ENCODE results near the gene CR1L. TPM values are rescaled to one million over a fixed set of nuclear protein-coding genes. Genes with fewer than 3 reads are reported as not detected.
"Not testable (repeated sequence)": the region's sequence is repeated elsewhere in the genome, so short reads cannot be mapped to it uniquely, and the experiment has no call there.

The CR1L gene
- total RNA-seq, 1 experiment from 2014 or later = 13.7 TPM

- TF ChIP-seq, protein P1, sequence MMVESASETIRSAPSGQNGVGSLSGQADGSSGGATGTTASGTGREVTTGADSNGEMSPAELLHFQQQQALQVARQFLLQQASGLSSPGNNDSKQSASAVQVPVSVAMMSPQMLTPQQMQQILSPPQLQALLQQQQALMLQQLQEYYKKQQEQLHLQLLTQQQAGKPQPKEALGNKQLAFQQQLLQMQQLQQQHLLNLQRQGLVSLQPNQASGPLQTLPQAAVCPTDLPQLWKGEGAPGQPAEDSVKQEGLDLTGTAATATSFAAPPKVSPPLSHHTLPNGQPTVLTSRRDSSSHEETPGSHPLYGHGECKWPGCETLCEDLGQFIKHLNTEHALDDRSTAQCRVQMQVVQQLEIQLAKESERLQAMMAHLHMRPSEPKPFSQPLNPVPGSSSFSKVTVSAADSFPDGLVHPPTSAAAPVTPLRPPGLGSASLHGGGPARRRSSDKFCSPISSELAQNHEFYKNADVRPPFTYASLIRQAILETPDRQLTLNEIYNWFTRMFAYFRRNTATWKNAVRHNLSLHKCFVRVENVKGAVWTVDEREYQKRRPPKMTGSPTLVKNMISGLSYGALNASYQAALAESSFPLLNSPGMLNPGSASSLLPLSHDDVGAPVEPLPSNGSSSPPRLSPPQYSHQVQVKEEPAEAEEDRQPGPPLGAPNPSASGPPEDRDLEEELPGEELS (CRISPR knock-in tag; IDR thresholded peaks at IDR 0.05) = no peak
- no peak for TF ChIP-seq NR2C2 (CRISPR knock-in tag; IDR thresholded peaks at IDR 0.05)
- no peak for TF ChIP-seq OVOL2 (CRISPR knock-in tag; IDR thresholded peaks at IDR 0.05; ENCODE audit: borderline replicate concordance)
- no peak for TF ChIP-seq TP53 (CRISPR knock-in tag; IDR thresholded peaks at IDR 0.05)
- no peak for TF ChIP-seq ETV6 (CRISPR knock-in tag; IDR thresholded peaks at IDR 0.05)
- no peak for TF ChIP-seq SP1 (CRISPR knock-in tag; conservative IDR thresholded peaks at IDR 0.05)
- TF ChIP-seq, protein P2, sequence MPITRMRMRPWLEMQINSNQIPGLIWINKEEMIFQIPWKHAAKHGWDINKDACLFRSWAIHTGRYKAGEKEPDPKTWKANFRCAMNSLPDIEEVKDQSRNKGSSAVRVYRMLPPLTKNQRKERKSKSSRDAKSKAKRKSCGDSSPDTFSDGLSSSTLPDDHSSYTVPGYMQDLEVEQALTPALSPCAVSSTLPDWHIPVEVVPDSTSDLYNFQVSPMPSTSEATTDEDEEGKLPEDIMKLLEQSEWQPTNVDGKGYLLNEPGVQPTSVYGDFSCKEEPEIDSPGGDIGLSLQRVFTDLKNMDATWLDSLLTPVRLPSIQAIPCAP (CRISPR knock-in tag; IDR thresholded peaks at IDR 0.05) = no peak
- no peak for TF ChIP-seq ESRRA (CRISPR knock-in tag; IDR thresholded peaks at IDR 0.05; ENCODE audit: borderline replicate concordance)
- TF ChIP-seq, protein P3, sequence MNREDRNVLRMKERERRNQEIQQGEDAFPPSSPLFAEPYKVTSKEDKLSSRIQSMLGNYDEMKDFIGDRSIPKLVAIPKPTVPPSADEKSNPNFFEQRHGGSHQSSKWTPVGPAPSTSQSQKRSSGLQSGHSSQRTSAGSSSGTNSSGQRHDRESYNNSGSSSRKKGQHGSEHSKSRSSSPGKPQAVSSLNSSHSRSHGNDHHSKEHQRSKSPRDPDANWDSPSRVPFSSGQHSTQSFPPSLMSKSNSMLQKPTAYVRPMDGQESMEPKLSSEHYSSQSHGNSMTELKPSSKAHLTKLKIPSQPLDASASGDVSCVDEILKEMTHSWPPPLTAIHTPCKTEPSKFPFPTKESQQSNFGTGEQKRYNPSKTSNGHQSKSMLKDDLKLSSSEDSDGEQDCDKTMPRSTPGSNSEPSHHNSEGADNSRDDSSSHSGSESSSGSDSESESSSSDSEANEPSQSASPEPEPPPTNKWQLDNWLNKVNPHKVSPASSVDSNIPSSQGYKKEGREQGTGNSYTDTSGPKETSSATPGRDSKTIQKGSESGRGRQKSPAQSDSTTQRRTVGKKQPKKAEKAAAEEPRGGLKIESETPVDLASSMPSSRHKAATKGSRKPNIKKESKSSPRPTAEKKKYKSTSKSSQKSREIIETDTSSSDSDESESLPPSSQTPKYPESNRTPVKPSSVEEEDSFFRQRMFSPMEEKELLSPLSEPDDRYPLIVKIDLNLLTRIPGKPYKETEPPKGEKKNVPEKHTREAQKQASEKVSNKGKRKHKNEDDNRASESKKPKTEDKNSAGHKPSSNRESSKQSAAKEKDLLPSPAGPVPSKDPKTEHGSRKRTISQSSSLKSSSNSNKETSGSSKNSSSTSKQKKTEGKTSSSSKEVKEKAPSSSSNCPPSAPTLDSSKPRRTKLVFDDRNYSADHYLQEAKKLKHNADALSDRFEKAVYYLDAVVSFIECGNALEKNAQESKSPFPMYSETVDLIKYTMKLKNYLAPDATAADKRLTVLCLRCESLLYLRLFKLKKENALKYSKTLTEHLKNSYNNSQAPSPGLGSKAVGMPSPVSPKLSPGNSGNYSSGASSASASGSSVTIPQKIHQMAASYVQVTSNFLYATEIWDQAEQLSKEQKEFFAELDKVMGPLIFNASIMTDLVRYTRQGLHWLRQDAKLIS (CRISPR knock-in tag; IDR thresholded peaks at IDR 0.05; ENCODE audit: borderline replicate concordance) = no peak
- no peak for TF ChIP-seq USF2 (CRISPR knock-in tag; IDR thresholded peaks at IDR 0.05)
These were observed 66.4 kb downstream of the CR1L start (continued) for GRCh38 chr1:207711285-207711684.

DNA sequence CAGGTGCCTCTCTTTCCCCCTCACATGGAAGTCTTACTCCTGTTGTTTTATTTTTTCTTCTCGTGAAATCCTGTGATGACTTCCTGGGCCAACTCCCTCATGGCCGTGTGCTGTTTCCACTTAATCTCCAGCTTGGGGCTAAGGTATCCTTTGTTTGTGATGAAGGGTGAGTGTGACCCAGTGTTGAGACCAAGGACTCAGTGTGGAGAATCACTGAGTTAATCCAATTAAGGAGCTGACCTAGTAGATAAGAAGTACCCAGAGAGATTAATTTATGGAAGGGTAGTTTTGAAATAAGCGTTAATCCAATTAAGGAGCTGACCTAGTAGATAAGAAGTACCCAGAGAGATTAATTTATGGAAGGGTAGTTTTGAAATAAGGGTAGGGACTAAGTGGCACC is 67.8 kb downstream of the CR1L start:
- Mint-ChIP-seq H3K9me3 (peaks cover 30% of the 10 kb centered on the region), H3K4me1 (peaks cover 15% of the 10 kb centered on the region), H3K36me3 (peaks cover 20% of the 10 kb centered on the region; the same call in 1 of the 2 replicates)
- POLR2A ChIA-PET; H3K27me3 Mint-ChIP-seq (ENCODE audit: low read depth); H3K4me3 Mint-ChIP-seq; H3K27ac Mint-ChIP-seq; DNase-seq (ENCODE audit: low spot score); ATAC-seq: not testable (repeated sequence)
- CTCF ChIA-PET = interaction anchor here (0.6 to 1.6 kb wide), 4 partner anchors 15 to 85 kb away, joined by 3 to 12 read pairs (median 5); no protein-coding TSS in a partner anchor

DNA sequence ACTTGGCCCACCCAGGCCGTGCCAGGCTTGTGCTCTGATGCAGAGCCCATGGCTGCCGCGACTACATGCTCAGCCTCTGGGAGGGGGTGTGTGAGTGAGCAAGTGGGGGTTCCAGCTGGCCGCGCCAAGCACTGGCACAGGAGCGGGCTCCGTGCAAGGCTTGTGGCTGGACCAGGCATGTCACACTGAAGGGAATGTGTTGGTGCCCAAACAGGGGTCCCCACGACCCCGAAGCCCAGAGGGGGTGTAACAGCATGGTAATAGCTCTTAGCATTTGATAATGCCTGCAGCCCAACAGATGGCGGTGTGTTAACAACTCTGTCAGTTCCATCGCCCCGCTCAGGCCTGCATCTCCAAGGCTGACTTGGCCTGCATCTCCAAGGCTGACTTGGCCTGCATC is 68.6 kb downstream of the CR1L start:
- peaks cover 30% of the 10 kb centered on the region for H3K9me3 Mint-ChIP-seq
- TF ChIP-seq ZNF317 (CRISPR knock-in tag; IDR thresholded peaks at IDR 0.05; ENCODE audit: borderline replicate concordance, low read depth) = 0 out of 2 replicates have a peak, but pooled peaks have one; percentile 31
- TF ChIP-seq, protein P2 (CRISPR knock-in tag; IDR thresholded peaks at IDR 0.05) = no peak

GRCh38 chr1:207719234-207719633 is 74.3 kb downstream of the CR1L start:
- Mint-ChIP-seq H3K4me1 (peaks cover 2% of the 10 kb centered on the region), H3K27me3 (ENCODE audit: low read depth) (no peaks in the 10 kb centered on the region), H3K27ac (no peak overlapping the region), H3K4me3 (no peak overlapping the region), H3K36me3 (peaks cover 11% of the 10 kb centered on the region), H3K9me3 (peaks cover 10% of the 10 kb centered on the region)
- TF ChIP-seq, protein P4, sequence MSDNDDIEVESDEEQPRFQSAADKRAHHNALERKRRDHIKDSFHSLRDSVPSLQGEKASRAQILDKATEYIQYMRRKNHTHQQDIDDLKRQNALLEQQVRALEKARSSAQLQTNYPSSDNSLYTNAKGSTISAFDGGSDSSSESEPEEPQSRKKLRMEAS (CRISPR knock-in tag; IDR thresholded peaks at IDR 0.05) = no peak
- TF ChIP-seq, protein P5, sequence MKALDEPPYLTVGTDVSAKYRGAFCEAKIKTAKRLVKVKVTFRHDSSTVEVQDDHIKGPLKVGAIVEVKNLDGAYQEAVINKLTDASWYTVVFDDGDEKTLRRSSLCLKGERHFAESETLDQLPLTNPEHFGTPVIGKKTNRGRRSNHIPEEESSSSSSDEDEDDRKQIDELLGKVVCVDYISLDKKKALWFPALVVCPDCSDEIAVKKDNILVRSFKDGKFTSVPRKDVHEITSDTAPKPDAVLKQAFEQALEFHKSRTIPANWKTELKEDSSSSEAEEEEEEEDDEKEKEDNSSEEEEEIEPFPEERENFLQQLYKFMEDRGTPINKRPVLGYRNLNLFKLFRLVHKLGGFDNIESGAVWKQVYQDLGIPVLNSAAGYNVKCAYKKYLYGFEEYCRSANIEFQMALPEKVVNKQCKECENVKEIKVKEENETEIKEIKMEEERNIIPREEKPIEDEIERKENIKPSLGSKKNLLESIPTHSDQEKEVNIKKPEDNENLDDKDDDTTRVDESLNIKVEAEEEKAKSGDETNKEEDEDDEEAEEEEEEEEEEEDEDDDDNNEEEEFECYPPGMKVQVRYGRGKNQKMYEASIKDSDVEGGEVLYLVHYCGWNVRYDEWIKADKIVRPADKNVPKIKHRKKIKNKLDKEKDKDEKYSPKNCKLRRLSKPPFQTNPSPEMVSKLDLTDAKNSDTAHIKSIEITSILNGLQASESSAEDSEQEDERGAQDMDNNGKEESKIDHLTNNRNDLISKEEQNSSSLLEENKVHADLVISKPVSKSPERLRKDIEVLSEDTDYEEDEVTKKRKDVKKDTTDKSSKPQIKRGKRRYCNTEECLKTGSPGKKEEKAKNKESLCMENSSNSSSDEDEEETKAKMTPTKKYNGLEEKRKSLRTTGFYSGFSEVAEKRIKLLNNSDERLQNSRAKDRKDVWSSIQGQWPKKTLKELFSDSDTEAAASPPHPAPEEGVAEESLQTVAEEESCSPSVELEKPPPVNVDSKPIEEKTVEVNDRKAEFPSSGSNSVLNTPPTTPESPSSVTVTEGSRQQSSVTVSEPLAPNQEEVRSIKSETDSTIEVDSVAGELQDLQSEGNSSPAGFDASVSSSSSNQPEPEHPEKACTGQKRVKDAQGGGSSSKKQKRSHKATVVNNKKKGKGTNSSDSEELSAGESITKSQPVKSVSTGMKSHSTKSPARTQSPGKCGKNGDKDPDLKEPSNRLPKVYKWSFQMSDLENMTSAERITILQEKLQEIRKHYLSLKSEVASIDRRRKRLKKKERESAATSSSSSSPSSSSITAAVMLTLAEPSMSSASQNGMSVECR (CRISPR knock-in tag; IDR thresholded peaks at IDR 0.05; ENCODE audit: borderline replicate concordance) = no peak
- TF ChIP-seq ZNF423 (CRISPR knock-in tag; IDR thresholded peaks at IDR 0.05) (no peak), ZNF232 (CRISPR knock-in tag; IDR thresholded peaks at IDR 0.05) (no peak)
- ATAC-seq = no peak
- DNase-seq (ENCODE audit: low spot score) = no peak
- ChIA-PET POLR2A (no interaction called here), CTCF (no interaction called here)

More for the DNA sequence above, 68.6 kb downstream of the CR1L start:
- ChIA-PET POLR2A (no interaction called here), CTCF (interaction anchor here (1.2 to 1.6 kb wide), 3 partner anchors 10 to 84 kb away, joined by 3 to 12 read pairs (median 5); no protein-coding TSS in a partner anchor)
- Mint-ChIP-seq H3K36me3 (peaks cover 23% of the 10 kb centered on the region), H3K27ac (no peak overlapping the region), H3K4me1 (peaks cover 7% of the 10 kb centered on the region), H3K27me3 (ENCODE audit: low read depth) (no peaks in the 10 kb centered on the region), H3K4me3 (no peak overlapping the region)
- DNase-seq (ENCODE audit: low spot score) (peak; percentile 15), ATAC-seq (peak; percentile 60)

Measured in WTC11 (cell line).